CD14-positive monocyte (primary cell): ENCODE measurements around the gene RPS6KA6. TPM values are rescaled to one million over a fixed set of nuclear protein-coding genes. Genes with fewer than 3 reads are reported as not detected.
"Not testable (repeated sequence)": the region's sequence is repeated elsewhere in the genome, so short reads cannot be mapped to it uniquely, and the experiment has no call there.

Source experiments
- DNase-seq, 3 donors: peaks; one replicate each; pipeline ENCODE4 v3.0.0-alpha.2; 2011 to 2022
- H2AFZ ChIP-seq: 2 replicates; pipeline ENCODE4 v1.6.0; 2012; ENCODE audit warnings: mild to moderate bottlenecking, low read depth, low read length, inconsistent platforms; ENCODE audit not compliant: insufficient read depth, poor library complexity, severe bottlenecking
- H3K27ac ChIP-seq, 2 donors: 1 replicate in 1 of 2; 2 replicates in 1 of 2; pipeline ENCODE4 v1.5.1; 2012 to 2013; ENCODE audit warnings: low read length in 2 of 2, control low read depth in 1 of 2, inconsistent platforms in 1 of 2, low read depth in 1 of 2, mild to moderate bottlenecking in 1 of 2
- H3K27me3 ChIP-seq, 2 donors: one replicate each; pipeline versions ENCODE4 v1.6.0 to v1.6.1; 2011 to 2013; ENCODE audit warnings: low read length in 2 of 2; ENCODE audit not compliant: control insufficient read depth in 2 of 2, insufficient read depth in 2 of 2
- H3K36me3 ChIP-seq, 2 donors: replicated peaks in 1 of 2; 1 replicate in 1 of 2; 2 replicates in 1 of 2; pipeline versions ENCODE4 v1.5.1 to v1.6.1; 2012 to 2013; ENCODE audit warnings: low read length in 2 of 2, control low read depth in 1 of 2, inconsistent platforms in 1 of 2, mild to moderate bottlenecking in 1 of 2; ENCODE audit not compliant: insufficient read depth in 2 of 2, control insufficient read depth in 1 of 2
- H3K4me1 ChIP-seq, 2 donors: 1 replicate in 1 of 2; 2 replicates in 1 of 2; pipeline versions ENCODE4 v1.5.1 to v1.6.1; 2012 to 2013; ENCODE audit warnings: low read length in 2 of 2, control low read depth in 1 of 2, inconsistent platforms in 1 of 2, mild to moderate bottlenecking in 1 of 2, moderate library complexity in 1 of 2; ENCODE audit not compliant: insufficient read depth in 2 of 2, control insufficient read depth in 1 of 2
- H3K4me2 ChIP-seq: replicated peaks from 2 replicates; pipeline ENCODE3; 2012; ENCODE audit warnings: low read length, moderate library complexity, mild to moderate bottlenecking; ENCODE audit not compliant: poor library complexity, severe bottlenecking; ENCODE audit errors: extremely low read depth
- H3K4me3 ChIP-seq, 3 experiments: fragments of 200-600 bp in 1 of 3; sonication (generic) in 1 of 3; replicated peaks in 1 of 3; 1 replicate in 2 of 3; 2 replicates in 1 of 3; pipeline ENCODE4 v1.5.1; 2011 to 2013; ENCODE audit warnings: low read length in 3 of 3, mild to moderate bottlenecking in 3 of 3, control low read depth in 2 of 3, low read depth in 2 of 3, inconsistent platforms in 1 of 3, moderate library complexity in 1 of 3
- H3K79me2 ChIP-seq: 2 replicates; pipeline ENCODE4 v1.6.0; 2012; ENCODE audit warnings: mild to moderate bottlenecking, control low read depth, inconsistent platforms, low read length, moderate library complexity; ENCODE audit not compliant: insufficient read depth
- H3K9ac ChIP-seq: 2 replicates; pipeline ENCODE4 v1.6.0; 2017; ENCODE audit warnings: low read length, mild to moderate bottlenecking; ENCODE audit not compliant: insufficient read depth, poor library complexity, severe bottlenecking
- H3K9me3 ChIP-seq, 2 donors: replicated peaks in 1 of 2; 1 replicate in 1 of 2; 2 replicates in 1 of 2; pipeline versions ENCODE4 v1.5.1 to v1.6.1; 2012 to 2013; ENCODE audit warnings: low read length in 2 of 2, control low read depth in 1 of 2; ENCODE audit not compliant: control insufficient read depth in 1 of 2, insufficient read depth in 1 of 2
- H4K20me1 ChIP-seq: 2 replicates; pipeline ENCODE4 v1.6.0; 2012; ENCODE audit warnings: mild to moderate bottlenecking, low read length, control low read depth, moderate library complexity; ENCODE audit not compliant: insufficient read depth
- H3K27ac Mint-ChIP-seq, 7 donors: one replicate each; pipeline ENCODE4 v1.8.0; 2020; ENCODE audit warnings: mild to moderate bottlenecking in 7 of 7, mixed read lengths in 7 of 7, moderate library complexity in 6 of 7, inconsistent platforms in 2 of 7
- H3K27me3 Mint-ChIP-seq, 3 donors: one replicate each; pipeline ENCODE4 v1.8.0; 2021 to 2022; ENCODE audit warnings: low read depth in 3 of 3, mild to moderate bottlenecking in 3 of 3, mixed read lengths in 3 of 3, moderate library complexity in 3 of 3, inconsistent platforms in 1 of 3
- H3K36me3 Mint-ChIP-seq, 2 donors: one replicate each; pipeline ENCODE4 v1.8.0; 2020; ENCODE audit warnings: mixed read lengths in 2 of 2, inconsistent platforms in 1 of 2, mild to moderate bottlenecking in 1 of 2
- H3K4me1 Mint-ChIP-seq: one replicate; pipeline ENCODE4 v1.8.0; 2020; ENCODE audit warnings: mild to moderate bottlenecking, mixed read lengths
- H3K4me3 Mint-ChIP-seq, 2 donors: one replicate each; pipeline ENCODE4 v1.8.0; 2020; ENCODE audit warnings: mild to moderate bottlenecking in 2 of 2, mixed read lengths in 2 of 2, moderate library complexity in 1 of 2
- H3K9me3 Mint-ChIP-seq, 7 donors: one replicate each; pipeline ENCODE4 v1.8.0; 2020 to 2022; ENCODE audit warnings: mixed read lengths in 7 of 7, mild to moderate bottlenecking in 6 of 7, moderate library complexity in 6 of 7, inconsistent platforms in 2 of 7
- CTCF ChIP-seq: fragments of 200-600 bp; IDR thresholded peaks from one replicate; pipeline ENCODE4 v1.8.0; 2022; ENCODE audit warnings: antibody characterized with exemption, mild to moderate bottlenecking
- WGBS: methylation state at CpG from one replicate; pipeline ENCODE4 v1.1.5; 2013; ENCODE audit warnings: missing lambda C conversion rate; ENCODE audit not compliant: insufficient coverage; 5-methylcytosine and 5-hydroxymethylcytosine counted together
- intact Hi-C, 2 donors: fragments of 100-400 bp; cut with micrococcal nuclease; formaldehyde crosslinking; loops; one replicate each; pipeline versions ENCODE4 v1.15.0 to v1.15.1; 2023
- polyA plus RNA-seq, 3 donors: library from polyadenylated mRNA; depleted of rRNA in 1 of 3; unstranded in 2 of 3; stranded (reverse) in 1 of 3; fragments of 300-500 nt in 2 of 3; fragments of >200 nt in 1 of 3; fragmentation: Illumina TruSeq in 2 of 3; gene quantifications; 1 replicate in 2 of 3; 2 replicates in 1 of 3; pipeline ENCODE4 v1.2.3, GENCODE V29; 2012 to 2021

RPS6KA6 gene
- polyA plus RNA-seq, 3 donors: not detected

GRCh38 chrX:84099120-84099519 is 88.9 kb downstream of the RPS6KA6 start:
- no peaks in the 10 kb centered on the region for H4K20me1 ChIP-seq
- H3K4me3 ChIP-seq: no peak overlapping the region
- H3K36me3 Mint-ChIP-seq: no peaks in the 10 kb centered on the region
- intact Hi-C loops: no loop called here
- H3K9me3 Mint-ChIP-seq: peaks cover 0 to 4% (median 0%) of the 10 kb centered on the region in 7 donors
- H2AFZ ChIP-seq: no peak overlapping the region
- no peaks in the 10 kb centered on the region for H3K27me3 ChIP-seq
- no peak overlapping the region for H3K4me3 Mint-ChIP-seq
- no peaks in the 10 kb centered on the region for H3K4me1 ChIP-seq
- no peak overlapping the region for H3K27ac Mint-ChIP-seq
- no peak for TF ChIP-seq CTCF
- peaks cover 0 to 2% (median 0%) of the 10 kb centered on the region in 3 donors for H3K27me3 Mint-ChIP-seq
- no peaks in the 10 kb centered on the region for H3K4me1 Mint-ChIP-seq
- no peak overlapping the region for H3K27ac ChIP-seq
- WGBS: no CpG with 5 or more reads among the region's 2 CpGs
- H3K9ac ChIP-seq: no peak overlapping the region
- no peaks in the 10 kb centered on the region for H3K79me2 ChIP-seq
- no peak overlapping the region for H3K4me2 ChIP-seq
- no peaks in the 10 kb centered on the region for H3K36me3 ChIP-seq
- no peak for DNase-seq
- no peaks in the 10 kb centered on the region for H3K9me3 ChIP-seq

- not testable (repeated sequence) for H3K27ac Mint-ChIP-seq
Observed at GRCh38 chrX:84079479-84080197, 108.4 kb downstream of the RPS6KA6 start.

More at GRCh38 chrX:84079479-84080197, 108.4 kb downstream of the RPS6KA6 start:
- H3K36me3 ChIP-seq, H3K36me3 Mint-ChIP-seq, H3K4me3 Mint-ChIP-seq, H4K20me1 ChIP-seq, H2AFZ ChIP-seq, H3K4me2 ChIP-seq, H3K4me3 ChIP-seq, H3K4me1 ChIP-seq, H3K9ac ChIP-seq, intact Hi-C loops, H3K27ac ChIP-seq, H3K9me3 ChIP-seq, H3K79me2 ChIP-seq, H3K27me3 ChIP-seq, H3K27me3 Mint-ChIP-seq, H3K4me1 Mint-ChIP-seq, DNase-seq, H3K9me3 Mint-ChIP-seq: not testable (repeated sequence)
- WGBS: 67% methylated on average over 3 of the region's 9 CpGs
